Lower lobe of right lung (tissue), 2 donors: ENCODE results near the gene TOMT. TPM values are rescaled to one million over a fixed set of nuclear protein-coding genes. Genes with fewer than 3 reads are reported as not detected.
"Not testable (repeated sequence)": the region's sequence is repeated elsewhere in the genome, so short reads cannot be mapped to it uniquely, and the experiment has no call there.

Experiments
- ATAC-seq, 2 donors: fragments of 200-7000 bp; cut with Tn5 transposase; one replicate each; pipeline ENCODE4 v1.9.1; 2020 to 2022; ENCODE audit warnings: mild to moderate bottlenecking in 2 of 2, moderate library complexity in 2 of 2
- DNase-seq: peaks from one replicate; pipeline ENCODE4 v3.0.0-alpha.2; 2020
- H3K27ac ChIP-seq: fragments of 200-600 bp; one replicate; pipeline ENCODE4 v1.8.0; 2022
- H3K27me3 ChIP-seq: fragments of 200-600 bp; one replicate; pipeline ENCODE4 v1.8.0; 2022; ENCODE audit warnings: low read depth
- H3K36me3 ChIP-seq: fragments of 200-600 bp; one replicate; pipeline ENCODE4 v1.8.0; 2022; ENCODE audit warnings: mild to moderate bottlenecking
- H3K4me1 ChIP-seq: fragments of 200-600 bp; one replicate; pipeline ENCODE4 v1.8.0; 2022
- H3K4me3 ChIP-seq: fragments of 200-600 bp; one replicate; pipeline ENCODE4 v1.8.0; 2022; ENCODE audit warnings: mild to moderate bottlenecking
- H3K9me3 ChIP-seq: fragments of 200-600 bp; one replicate; pipeline ENCODE4 v1.8.0; 2022
- intact Hi-C: fragments of 100-400 bp; cut with DNase I; formaldehyde crosslinking; loops from one replicate; pipeline ENCODE4 v1.11.0; 2022
- total RNA-seq: library from RNA; stranded (reverse); fragmentation: NEBNext Ultra II Directional; extraction: Animal tissue kit (Norgen Biotek cat#: 25700); gene quantifications from one replicate; pipeline ENCODE4 v1.2.1, GENCODE V29; 2021
- TF ChIP-seq, protein P1 (sequence below): fragments of 200-600 bp; IDR thresholded peaks from one replicate; pipeline ENCODE4 v1.8.0; 2022; ENCODE audit warnings: antibody characterized with exemption, mild to moderate bottlenecking
- donor health status: DM: no; HTN: yes; CAD: no; lungs with severe emphysema.

The TOMT gene
- total RNA-seq, 1 donor from 2014 or later, result not detected

GRCh38 chr11:72141066-72141465, 35.3 kb downstream of the TOMT start:
- no peak for ATAC-seq
- intact Hi-C loops, result no loop called here

GRCh38 chr11:72142086-72142485, 36.4 kb downstream of the TOMT start:
- H3K4me1 ChIP-seq, H3K9me3 ChIP-seq: not testable (repeated sequence)

More at GRCh38 chr11:72141066-72141465, 35.3 kb downstream of the TOMT start:
- H3K4me3 ChIP-seq, result no peak overlapping the region
- DNase-seq, result no peak
- no peak overlapping the region for H3K27ac ChIP-seq
- no peaks in the 10 kb centered on the region for H3K27me3 ChIP-seq
- no peaks in the 10 kb centered on the region for H3K4me1 ChIP-seq
- TF ChIP-seq, protein P1, sequence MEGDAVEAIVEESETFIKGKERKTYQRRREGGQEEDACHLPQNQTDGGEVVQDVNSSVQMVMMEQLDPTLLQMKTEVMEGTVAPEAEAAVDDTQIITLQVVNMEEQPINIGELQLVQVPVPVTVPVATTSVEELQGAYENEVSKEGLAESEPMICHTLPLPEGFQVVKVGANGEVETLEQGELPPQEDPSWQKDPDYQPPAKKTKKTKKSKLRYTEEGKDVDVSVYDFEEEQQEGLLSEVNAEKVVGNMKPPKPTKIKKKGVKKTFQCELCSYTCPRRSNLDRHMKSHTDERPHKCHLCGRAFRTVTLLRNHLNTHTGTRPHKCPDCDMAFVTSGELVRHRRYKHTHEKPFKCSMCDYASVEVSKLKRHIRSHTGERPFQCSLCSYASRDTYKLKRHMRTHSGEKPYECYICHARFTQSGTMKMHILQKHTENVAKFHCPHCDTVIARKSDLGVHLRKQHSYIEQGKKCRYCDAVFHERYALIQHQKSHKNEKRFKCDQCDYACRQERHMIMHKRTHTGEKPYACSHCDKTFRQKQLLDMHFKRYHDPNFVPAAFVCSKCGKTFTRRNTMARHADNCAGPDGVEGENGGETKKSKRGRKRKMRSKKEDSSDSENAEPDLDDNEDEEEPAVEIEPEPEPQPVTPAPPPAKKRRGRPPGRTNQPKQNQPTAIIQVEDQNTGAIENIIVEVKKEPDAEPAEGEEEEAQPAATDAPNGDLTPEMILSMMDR, result no peak
- no peaks in the 10 kb centered on the region for H3K9me3 ChIP-seq
- H3K36me3 ChIP-seq, result no peaks in the 10 kb centered on the region

GRCh38 chr11:72142543-72142942, 36.8 kb downstream of the TOMT start:
- intact Hi-C loops, DNase-seq, ATAC-seq, H3K9me3 ChIP-seq, H3K4me3 ChIP-seq, H3K27me3 ChIP-seq, H3K27ac ChIP-seq, H3K36me3 ChIP-seq, H3K4me1 ChIP-seq: not testable (repeated sequence)

More at GRCh38 chr11:72142086-72142485, 36.4 kb downstream of the TOMT start:
- intact Hi-C loops, DNase-seq, ATAC-seq, H3K36me3 ChIP-seq, H3K27me3 ChIP-seq, H3K4me3 ChIP-seq, H3K27ac ChIP-seq: not testable (repeated sequence)

- H3K9me3 ChIP-seq, result no peaks in the 10 kb centered on the region
- no peak overlapping the region for H3K4me3 ChIP-seq
- no peaks in the 10 kb centered on the region for H3K27me3 ChIP-seq
- intact Hi-C loops, result no loop called here
- H3K27ac ChIP-seq, result no peak overlapping the region
- ATAC-seq (no peak), DNase-seq (no peak)
- TF ChIP-seq, protein P1, result no peak
- no peaks in the 10 kb centered on the region for H3K36me3 ChIP-seq
- no peaks in the 10 kb centered on the region for H3K4me1 ChIP-seq
Observed at GRCh38 chr11:72144807-72145565, 39.3 kb downstream of the TOMT start.

DNA sequence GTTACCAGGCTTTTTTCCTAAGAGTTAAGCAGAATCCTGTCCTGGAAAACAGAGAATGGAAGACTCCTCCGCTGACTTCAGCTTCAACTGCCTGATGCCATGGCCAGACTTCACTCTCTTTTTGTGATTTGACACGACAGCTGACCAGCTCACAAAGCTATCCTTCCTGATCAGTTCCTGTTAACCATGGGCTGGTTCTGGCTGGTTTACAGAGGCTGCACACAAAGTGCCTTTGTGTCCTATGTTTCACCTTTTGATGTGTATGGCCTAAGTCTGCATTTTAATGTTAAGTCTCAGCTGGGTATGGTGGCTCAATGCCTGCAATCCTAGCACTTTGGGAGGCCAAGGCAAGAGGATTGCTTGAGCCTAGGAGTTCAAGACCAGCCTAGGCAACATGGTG, 40.9 kb downstream of the TOMT start:
- ATAC-seq (no peak), DNase-seq (no peak)
- H3K4me1 ChIP-seq, result no peaks in the 10 kb centered on the region
- H3K27me3 ChIP-seq, result no peaks in the 10 kb centered on the region
- TF ChIP-seq, protein P1, result no peak
- no peak overlapping the region for H3K4me3 ChIP-seq
- intact Hi-C loops, result no loop called here
- H3K36me3 ChIP-seq, result no peaks in the 10 kb centered on the region
- no peaks in the 10 kb centered on the region for H3K9me3 ChIP-seq
- H3K27ac ChIP-seq, result no peak overlapping the region

DNA sequence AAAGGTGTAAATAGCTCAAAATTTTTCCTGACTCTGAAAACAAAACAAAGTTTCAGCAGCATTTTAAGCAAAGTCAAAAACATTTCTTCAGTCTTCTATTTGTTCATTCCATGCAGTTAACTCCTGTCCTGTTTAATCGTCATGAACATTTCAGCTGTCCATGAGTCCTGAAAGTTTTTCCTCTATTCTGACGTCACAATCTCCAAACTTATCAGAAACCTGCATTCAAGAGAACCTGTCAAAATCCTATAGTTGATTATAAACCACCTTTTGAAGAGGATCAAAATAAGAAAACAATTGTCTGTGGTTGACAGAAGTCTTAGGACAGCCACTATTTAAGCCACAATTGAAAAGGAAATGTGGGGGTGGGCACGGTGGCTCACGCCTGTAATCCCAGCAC, 45.2 kb downstream of the TOMT start:
- TF ChIP-seq, protein P1, result no peak
- no peak for ATAC-seq
- intact Hi-C loops, result no loop called here

DNA sequence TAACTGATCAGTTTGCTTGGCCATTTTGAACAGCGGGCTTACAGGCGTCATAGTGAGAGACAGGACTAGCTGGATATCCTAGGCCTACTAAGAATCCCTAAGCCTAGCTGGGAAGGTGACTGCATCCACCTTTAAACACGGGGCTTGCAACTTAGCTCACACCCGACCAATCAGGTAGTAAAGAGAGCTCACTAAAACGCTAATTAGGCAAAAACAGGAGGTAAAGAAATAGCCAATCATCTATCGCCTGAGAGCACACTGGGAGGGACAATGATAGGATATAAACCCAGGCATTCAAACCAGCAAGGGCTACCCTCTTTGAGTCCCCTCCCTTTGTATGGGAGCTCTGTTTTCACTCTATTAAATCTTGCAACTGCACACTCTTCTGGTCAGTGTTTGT, 48.1 kb downstream of the TOMT start:
- intact Hi-C loops, H3K4me3 ChIP-seq: not testable (repeated sequence)

More for the DNA sequence above, 45.2 kb downstream of the TOMT start:
- no peaks in the 10 kb centered on the region for H3K36me3 ChIP-seq
- H3K27ac ChIP-seq, result no peak overlapping the region
- no peak overlapping the region for H3K4me3 ChIP-seq
- DNase-seq, result no peak
- no peaks in the 10 kb centered on the region for H3K27me3 ChIP-seq
- no peaks in the 10 kb centered on the region for H3K9me3 ChIP-seq
- no peaks in the 10 kb centered on the region for H3K4me1 ChIP-seq

More for the DNA sequence above, 48.1 kb downstream of the TOMT start:
- ATAC-seq, H3K27ac ChIP-seq, H3K27me3 ChIP-seq, H3K36me3 ChIP-seq, H3K9me3 ChIP-seq, DNase-seq, H3K4me1 ChIP-seq: not testable (repeated sequence)
